K562 (cell line): ENCODE measurements around the gene DHX32. TPM values are rescaled to one million over a fixed set of nuclear protein-coding genes. Genes with fewer than 3 reads are reported as not detected.

Experiments used
- ATAC-seq: fragments of 200-7000 bp; cut with Tn5 transposase; 3 replicates; pipeline ENCODE4 v1.9.1; 2020; ENCODE audit warnings: moderate library complexity
- BruUV-seq: library from RNA; stranded (reverse); fragments of 400-500 nt; replicated peaks from 2 replicates; lab custom pipeline; 2021; lab: Mats Ljungman, UMichigan
- CTCF ChIA-PET: fragments of 300-600 bp; formaldehyde crosslinking; extraction: SDS; loops from one replicate; lab custom pipeline; 2021; ENCODE audit warnings: low intra/inter-chr PET ratio; lab: Yijun Ruan, JAX
- POLR2A ChIA-PET: fragments of 300-600, 350-650 bp; sonication (Branson Sonifier 250); formaldehyde crosslinking; extraction: SDS; loops from one replicate; lab custom pipeline; 2021; ENCODE audit warnings: antibody characterized with exemption, inconsistent platforms; lab: Yijun Ruan, JAX
- DNase-seq, 4 experiments: peaks; one replicate each; pipeline versions ENCODE4 v3.0.0 to v3.0.0-alpha.2; 2011 to 2018; ENCODE audit warnings: low spot score in 3 of 4, mixed read lengths in 3 of 4; ENCODE audit errors: extremely low read depth in 1 of 4
- FAIRE-seq: peaks from 2 replicates; lab custom pipeline; 2011; peaks lifted over from hg19 to GRCh38; lab: Jason Lieb, UNC
- H2AFZ ChIP-seq: 2 replicates; pipeline ENCODE4 v1.6.0; 2011; ENCODE audit warnings: low read depth, low read length, control low read depth, inconsistent platforms
- H3K27ac ChIP-seq: fragments of 200-600 bp; 3 replicates; pipeline ENCODE4 v1.8.0; 2011; ENCODE audit warnings: low read depth, mild to moderate bottlenecking, control low read depth, inconsistent platforms, low read length, moderate library complexity, mixed read lengths; ENCODE audit errors: extremely low read depth
- H3K27me3 ChIP-seq, 2 experiments: fragments of 300-600 bp in 1 of 2; 2 replicates in 1 of 2; 3 replicates in 1 of 2; pipeline versions ENCODE4 v1.6.0 to v1.8.0; 2011; ENCODE audit warnings: inconsistent platforms in 2 of 2, low read length in 2 of 2, mild to moderate bottlenecking in 1 of 2, mixed read lengths in 1 of 2, moderate library complexity in 1 of 2; ENCODE audit not compliant: control insufficient read depth in 2 of 2, insufficient read depth in 2 of 2
- H3K36me3 ChIP-seq: fragments of 300-600 bp; 3 replicates; pipeline ENCODE4 v1.8.0; 2011; ENCODE audit warnings: mild to moderate bottlenecking, low read length, inconsistent platforms; ENCODE audit not compliant: control insufficient read depth, insufficient read depth
- H3K4me1 ChIP-seq, 2 experiments: fragments of 200-600 bp in 1 of 2; replicated peaks in 1 of 2; 2 replicates in 1 of 2; 3 replicates in 1 of 2; pipeline versions ENCODE4 v1.5.1 to v1.8.0; 2011; ENCODE audit warnings: inconsistent platforms in 2 of 2, low read length in 2 of 2, mild to moderate bottlenecking in 1 of 2, mixed read lengths in 1 of 2, moderate library complexity in 1 of 2; ENCODE audit not compliant: control insufficient read depth in 2 of 2, insufficient read depth in 2 of 2
- H3K4me2 ChIP-seq: 2 replicates; pipeline ENCODE4 v1.6.1; 2011; ENCODE audit warnings: low read length, control low read depth, inconsistent platforms, mixed read lengths; ENCODE audit not compliant: insufficient read depth
- H3K4me3 ChIP-seq: fragments of 200-600 bp; sonication (generic), shearing (Covaris generic); 2 replicates; pipeline ENCODE4 v1.5.1; 2016; ENCODE audit warnings: control low read depth, inconsistent platforms
- H3K79me2 ChIP-seq: fragments of 200-600 bp; 3 replicates; pipeline ENCODE4 v1.8.0; 2011; ENCODE audit warnings: low read length, inconsistent platforms; ENCODE audit not compliant: control insufficient read depth, insufficient read depth
- H3K9ac ChIP-seq, 2 experiments: 2 replicates each; pipeline versions ENCODE4 v1.6.0 to v1.6.1; 2011; ENCODE audit warnings: low read depth in 2 of 2, low read length in 2 of 2, control low read depth in 1 of 2, inconsistent platforms in 1 of 2, mild to moderate bottlenecking in 1 of 2, mixed read lengths in 1 of 2; ENCODE audit not compliant: insufficient read depth in 1 of 2
- H3K9me1 ChIP-seq: one replicate; pipeline ENCODE4 v1.6.0; 2011; ENCODE audit warnings: inconsistent platforms, mild to moderate bottlenecking, low read length, moderate library complexity; ENCODE audit not compliant: control insufficient read depth, insufficient read depth
- H3K9me3 ChIP-seq: replicated peaks from 2 replicates; pipeline ENCODE4 v1.5.1; 2011; ENCODE audit warnings: low read depth, low read length, inconsistent platforms; ENCODE audit not compliant: control insufficient read depth, insufficient read depth
- H4K20me1 ChIP-seq: replicated peaks from 2 replicates; pipeline ENCODE4 v1.6.1; 2011; ENCODE audit warnings: low read length, inconsistent platforms, mixed read lengths; ENCODE audit not compliant: control insufficient read depth, insufficient read depth
- CBFA2T3 ChIP-seq: fragments of 450-650 bp; IDR thresholded peaks from 2 replicates; pipeline ENCODE4 v1.6.1; 2017
- CC2D1A ChIP-seq: fragments of 450-650 bp; IDR thresholded peaks from 2 replicates; pipeline ENCODE4 v1.6.1; 2017; ENCODE audit warnings: mild to moderate bottlenecking
- COPS2 ChIP-seq: fragments of 450-650 bp; conservative IDR thresholded peaks from 2 replicates; pipeline ENCODE4 v1.6.1; 2016; ENCODE audit warnings: mild to moderate bottlenecking, moderate library complexity
- EP400 ChIP-seq: fragments of 450-650 bp; IDR thresholded peaks from 2 replicates; pipeline ENCODE4 v1.6.1; 2017; ENCODE audit warnings: antibody characterized with exemption, mild to moderate bottlenecking, moderate library complexity
- FIP1L1 ChIP-seq: fragments of 200-400 bp; formaldehyde crosslinking; IDR thresholded peaks from 2 replicates; pipeline ENCODE4 v1.6.1; 2018; ENCODE audit warnings: mild to moderate bottlenecking, low read depth, low read length; ENCODE audit not compliant: poor library complexity, severe bottlenecking
- HEY1 ChIP-seq: fragments of 250-450 bp; sonication (Bioruptor Pico); IDR thresholded peaks from 2 replicates; pipeline ENCODE4 v1.5.0; 2020; ENCODE audit warnings: mild to moderate bottlenecking, moderate library complexity, borderline replicate concordance
- LARP7 ChIP-seq: fragments of 450-650 bp; IDR thresholded peaks from 2 replicates; pipeline ENCODE4 v1.6.1; 2016
- MBD2 ChIP-seq: sonication (generic); IDR thresholded peaks from 2 replicates; pipeline ENCODE4 v1.6.1; 2016; ENCODE audit warnings: low read depth, borderline replicate concordance
- PHF21A ChIP-seq: fragments of 450-650 bp; IDR thresholded peaks from 2 replicates; pipeline ENCODE4 v1.6.1; 2017; ENCODE audit warnings: low read depth, borderline replicate concordance
- POLR2AphosphoS2 ChIP-seq: IDR thresholded peaks from 2 replicates; pipeline ENCODE4 v1.6.1; 2012; ENCODE audit warnings: low read length, improper control_type of control experiment
- RBFOX2 ChIP-seq: fragments of 200-400 bp; formaldehyde crosslinking; IDR thresholded peaks from 2 replicates; pipeline ENCODE4 v1.6.1; 2017; ENCODE audit warnings: low read depth, mild to moderate bottlenecking, low read length, moderate library complexity
- RFX5 ChIP-seq: IDR thresholded peaks from 2 replicates; pipeline ENCODE4 v1.6.1; 2011; ENCODE audit warnings: low read depth, mild to moderate bottlenecking, improper control_type of control experiment, low read length
- RFX7 ChIP-seq: fragments of 250-450 bp; sonication (Bioruptor Pico); IDR thresholded peaks from 2 replicates; pipeline ENCODE4 v1.5.1; 2021; ENCODE audit warnings: mild to moderate bottlenecking
- STAT6 ChIP-seq: sonication (generic); formaldehyde crosslinking; IDR thresholded peaks from 2 replicates; pipeline ENCODE4 v1.8.1; 2023; ENCODE audit warnings: mild to moderate bottlenecking, missing genetic modification reagents
- ZNF224 ChIP-seq: sonication (generic); formaldehyde crosslinking; IDR thresholded peaks from 2 replicates; pipeline ENCODE4 v1.8.0; 2022; ENCODE audit warnings: mild to moderate bottlenecking, missing genetic modification reagents
- WGBS: fragments of 100-300 bp; shearing (Covaris generic); methylation state at CpG from one replicate; pipeline ENCODE4 v1.1.6; 2016; ENCODE audit warnings: low coverage, mixed read lengths; ENCODE audit not compliant: insufficient coverage; ENCODE audit errors: missing lambda C conversion rate; 5-methylcytosine and 5-hydroxymethylcytosine counted together
- in situ Hi-C: fragments of 300-500 bp; cut with MboI; formaldehyde crosslinking; loops from 4 replicates; pipeline ENCODE4 v1.15.0; 2018; ENCODE audit warnings: inconsistent platforms, mixed read lengths
- intact Hi-C: fragments of 100-400 bp; cut with micrococcal nuclease; formaldehyde crosslinking; loops from 2 replicates; pipeline ENCODE4 v1.14.2; 2022
- polyA plus RNA-seq, 8 experiments: library from polyadenylated mRNA; depleted of rRNA in 4 of 8; stranded (reverse) in 5 of 8; unstranded in 3 of 8; fragments of >200 nt; fragmentation: Nextera tagmentation in 2 of 8; fragmentation: Illumina TruSeq in 1 of 8; extraction: Ambion mirVana in 2 of 8; extraction: Trizol in 1 of 8; gene quantifications; 2 replicates each; pipeline versions ENCODE4 v1.2.1 to v1.2.3, GENCODE V29; 2011 to 2014; ENCODE audit warnings: inconsistent platforms in 1 of 8, missing spikeins in 1 of 8
- total RNA-seq, 7 experiments: library from RNA; depleted of rRNA in 6 of 7; stranded (reverse); fragments of >200 nt in 6 of 7; fragmentation: Illumina TruSeq in 2 of 7; extraction: Trizol in 2 of 7; gene quantifications; 2 replicates each; pipeline versions ENCODE4 v1.2.1 to v1.2.3, GENCODE V29; 2011 to 2021; ENCODE audit warnings: low replicate concordance in 1 of 7
- TF ChIP-seq, protein P1 (sequence below): sonication (generic); formaldehyde crosslinking; IDR thresholded peaks from 2 replicates; pipeline ENCODE4 v1.8.0; 2022; ENCODE audit warnings: mild to moderate bottlenecking, missing genetic modification reagents

The DHX32 gene
- total and polyA plus RNA-seq, 9 of the 15 experiments (the other 6 are each of a cell fraction or from before 2014, with no cell fraction given): 5.8 to 23.5 (median 17.5) TPM

DNA sequence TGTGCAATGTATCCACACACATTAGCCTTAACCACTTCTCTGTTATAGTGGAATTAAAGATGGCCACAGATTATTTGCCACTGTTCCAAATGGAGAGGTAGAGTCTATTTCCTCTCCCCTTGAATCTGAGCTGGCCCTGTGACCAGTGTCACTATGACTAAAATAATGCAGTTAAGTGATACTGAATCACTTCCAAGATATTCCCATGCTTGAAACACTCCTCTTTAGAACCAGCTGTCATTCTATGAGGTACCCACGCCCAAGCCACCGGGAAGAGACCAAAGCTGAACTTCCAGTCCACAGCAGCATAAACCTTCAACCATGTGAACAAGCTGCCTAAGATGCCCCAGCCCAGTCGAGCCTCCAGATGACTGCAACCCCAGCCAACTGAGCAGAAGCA is 2.1 kb upstream of the DHX32 start:
- no peaks in the 10 kb centered on the region for H3K27me3 ChIP-seq
- DNase-seq (no peak), ATAC-seq (no peak), FAIRE-seq (no peak)
- no peak overlapping the region for H3K27ac ChIP-seq
- H3K36me3 ChIP-seq: no peaks in the 10 kb centered on the region
- 41% methylated on average over 3 of the region's 3 CpGs for WGBS
- no peaks in the 10 kb centered on the region for H3K79me2 ChIP-seq
- BruUV-seq: no TSS peak
- no peaks in the 10 kb centered on the region for H3K4me1 ChIP-seq
- H3K9ac ChIP-seq: no peak overlapping the region
- H3K9me1 ChIP-seq: no peaks in the 10 kb centered on the region
- CTCF ChIA-PET: no interaction called here
- in situ Hi-C loops: no loop called here
- intact Hi-C loops: no loop called here
- H3K9me3 ChIP-seq: no peaks in the 10 kb centered on the region
- POLR2A ChIA-PET: no interaction called here
- no peak overlapping the region for H3K4me3 ChIP-seq
- no peak overlapping the region for H2AFZ ChIP-seq
- H4K20me1 ChIP-seq: no peaks in the 10 kb centered on the region
- no peak overlapping the region for H3K4me2 ChIP-seq
- no peak for TF ChIP-seq RFX5
- no peak for TF ChIP-seq PHF21A
- no peak for TF ChIP-seq STAT6 (CRISPR knock-in tag)
- TF ChIP-seq RFX7 (CRISPR knock-in tag): no peak
- no peak for TF ChIP-seq LARP7
- TF ChIP-seq ZNF224 (CRISPR knock-in tag): no peak
- no peak for TF ChIP-seq MBD2
- TF ChIP-seq, protein P1, sequence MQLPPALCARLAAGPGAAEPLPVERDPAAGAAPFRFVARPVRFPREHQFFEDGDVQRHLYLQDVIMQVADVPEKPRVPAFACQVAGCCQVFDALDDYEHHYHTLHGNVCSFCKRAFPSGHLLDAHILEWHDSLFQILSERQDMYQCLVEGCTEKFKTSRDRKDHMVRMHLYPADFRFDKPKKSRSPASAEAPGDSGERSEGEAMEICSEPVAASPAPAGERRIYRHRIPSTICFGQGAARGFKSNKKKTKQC (CRISPR knock-in tag): no peak
- TF ChIP-seq RBFOX2: no peak
- TF ChIP-seq EP400: no peak
- no peak for TF ChIP-seq HEY1 (CRISPR knock-in tag)
- TF ChIP-seq POLR2AphosphoS2: no peak
- no peak for TF ChIP-seq COPS2
- TF ChIP-seq FIP1L1: no peak
- TF ChIP-seq CC2D1A: no peak
- no peak for TF ChIP-seq CBFA2T3
